ENCODE measurements around the gene SHTN1.

SHTN1 gene

DNA sequence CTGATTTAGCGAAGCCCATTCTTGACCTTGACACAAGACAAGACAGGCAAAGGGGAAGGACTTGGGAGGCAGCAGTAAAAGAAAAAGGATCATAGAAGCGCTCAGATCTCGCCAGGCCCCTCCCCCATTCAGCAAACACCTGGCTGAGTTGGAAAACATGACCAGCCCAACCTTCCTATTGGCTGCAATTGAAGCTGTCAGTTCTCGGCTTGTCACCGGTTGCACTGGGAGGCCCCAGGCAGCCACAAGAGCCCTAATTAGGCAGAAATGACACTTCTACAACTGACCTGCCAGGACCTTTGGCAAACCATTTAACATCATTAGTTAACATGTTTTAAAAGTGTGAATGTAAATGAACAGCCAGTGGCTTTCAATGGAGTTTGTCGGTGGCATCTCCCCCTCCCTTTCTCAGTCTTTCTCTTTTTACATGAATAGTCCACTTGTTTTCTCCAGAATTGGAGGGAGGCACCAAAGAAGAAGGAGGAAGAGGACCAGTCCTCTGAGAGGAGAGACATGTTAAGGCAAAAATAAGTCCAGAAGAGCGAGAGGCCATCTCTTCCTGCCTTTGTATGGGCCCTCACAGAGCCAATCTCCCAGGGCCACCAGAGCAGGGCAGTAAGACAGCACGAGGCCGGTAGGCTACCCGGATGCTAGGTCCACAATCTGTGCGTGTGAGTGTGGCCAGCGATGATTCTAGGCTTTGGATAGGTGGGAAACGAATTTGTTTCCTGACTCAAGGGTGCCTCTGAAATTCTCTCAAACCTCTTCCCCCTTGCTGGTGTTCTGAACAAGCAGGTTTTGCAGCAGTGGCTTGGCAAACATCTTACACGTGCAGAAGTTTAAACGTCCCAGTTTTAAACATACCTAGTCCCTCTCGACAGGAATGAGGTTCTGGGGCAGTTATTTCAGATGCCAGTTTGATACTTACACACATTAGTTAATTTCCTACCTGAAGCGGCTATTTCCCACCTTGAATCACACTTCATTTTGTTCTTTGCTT is 170.7 kb downstream of the SHTN1 start:
- DNase-seq (ENCODE audit: low spot score), result no peak

DNA sequence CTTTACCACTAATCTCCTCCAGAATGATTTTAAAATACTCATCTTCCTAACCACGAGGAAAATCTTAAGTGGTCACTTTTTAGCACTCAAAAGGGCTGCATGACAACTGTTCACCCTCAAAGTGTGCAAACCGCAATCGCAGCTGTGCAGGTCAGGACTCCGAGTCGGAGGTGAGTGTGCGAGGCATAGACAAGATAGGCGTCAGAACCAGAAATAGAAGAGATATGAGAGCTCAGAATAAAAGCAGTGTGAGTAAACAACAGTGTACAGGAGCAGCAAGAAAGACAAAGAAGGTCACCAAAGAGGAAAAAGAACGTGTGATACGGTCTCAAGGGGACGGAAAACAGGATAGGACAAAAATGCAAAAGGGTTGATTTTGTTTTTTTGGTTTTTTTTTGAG is 173.2 kb downstream of the SHTN1 start:
- no peak for DNase-seq (ENCODE audit: low spot score)

Measured in Ammon's horn (tissue), 1 donor.